SK-N-MC (cell line): ENCODE results near the gene DAD1.

Experiments
- EZH2 ChIP-seq: fragments of 200-600 bp; sonication (generic); IDR thresholded peaks from one replicate; pipeline ENCODE4 v1.6.1; 2017; ENCODE audit warnings: antibody characterized with exemption
- POLR2AphosphoS5 ChIP-seq: IDR thresholded peaks from 2 replicates; pipeline ENCODE4 v1.6.1; 2012; ENCODE audit warnings: mild to moderate bottlenecking, low read depth, low read length, borderline replicate concordance

DNA sequence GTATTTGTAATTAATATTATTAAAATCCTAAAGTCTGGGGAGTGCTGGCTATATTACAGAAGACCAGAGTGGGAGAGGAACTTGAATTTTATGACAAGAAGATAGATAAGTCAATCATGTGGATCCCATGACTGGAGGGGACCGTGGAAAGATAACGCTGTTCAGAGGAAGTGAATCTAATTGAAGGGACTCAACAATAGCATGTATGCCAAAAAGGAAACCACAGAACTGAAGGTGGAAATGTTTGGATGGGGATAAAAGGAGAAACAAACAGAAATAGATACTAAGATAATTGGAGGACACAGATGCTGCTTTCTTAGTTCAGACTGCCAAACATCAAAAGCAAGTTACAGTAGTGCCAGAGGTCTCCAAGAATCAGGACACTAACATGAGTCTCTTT lies 34.0 kb upstream of the DAD1 start:
- TF ChIP-seq POLR2AphosphoS5 (no peak), EZH2 (no peak)
